GM18505 (cell line): ENCODE results near the gene APOBEC3A.
"Not testable (repeated sequence)": the region's sequence is repeated elsewhere in the genome, so short reads cannot be mapped to it uniquely, and the experiment has no call there.

Experiments used
- ATAC-seq: cut with Tn5 transposase; IDR thresholded peaks from one replicate; pipeline ENCODE4 v1.9.1; 2021; ENCODE audit not compliant: unreplicated experiment
- POLR2A ChIP-seq: IDR thresholded peaks from 4 replicates; pipeline ENCODE4 v1.6.1; 2011; ENCODE audit warnings: borderline replicate concordance; ENCODE audit not compliant: insufficient read depth, insufficient read length; ENCODE audit errors: extremely low read depth

APOBEC3A gene

DNA sequence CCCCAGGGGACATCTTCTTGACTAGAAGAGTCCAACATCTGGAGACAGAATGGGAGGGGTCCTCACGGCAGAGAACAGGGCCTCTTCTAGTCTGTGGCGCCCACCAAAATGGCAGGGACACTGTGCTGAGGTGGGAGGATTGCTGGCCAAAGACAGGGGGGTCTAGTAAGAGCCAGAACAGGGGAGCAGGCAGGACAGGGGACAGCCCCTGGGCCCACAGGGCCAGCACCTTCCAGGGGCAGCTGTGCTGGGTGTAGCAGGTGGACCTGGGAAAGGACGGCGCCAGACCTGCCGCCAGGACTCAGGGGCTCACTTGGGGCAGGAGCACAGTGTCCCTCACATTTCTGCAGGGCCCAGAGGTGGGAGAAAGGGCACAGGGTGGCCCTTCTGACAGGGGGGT, 858 bp upstream of the APOBEC3A start:
- TF ChIP-seq POLR2A: no peak
- ATAC-seq: no peak

GRCh38 chr22:38957808-38958650, 620 bp downstream of the APOBEC3A start:
- no peak for ATAC-seq
- no peak for TF ChIP-seq POLR2A

GRCh38 chr22:38958651-38958943, 1.2 kb downstream of the APOBEC3A start:
- not testable (repeated sequence) for ATAC-seq

DNA sequence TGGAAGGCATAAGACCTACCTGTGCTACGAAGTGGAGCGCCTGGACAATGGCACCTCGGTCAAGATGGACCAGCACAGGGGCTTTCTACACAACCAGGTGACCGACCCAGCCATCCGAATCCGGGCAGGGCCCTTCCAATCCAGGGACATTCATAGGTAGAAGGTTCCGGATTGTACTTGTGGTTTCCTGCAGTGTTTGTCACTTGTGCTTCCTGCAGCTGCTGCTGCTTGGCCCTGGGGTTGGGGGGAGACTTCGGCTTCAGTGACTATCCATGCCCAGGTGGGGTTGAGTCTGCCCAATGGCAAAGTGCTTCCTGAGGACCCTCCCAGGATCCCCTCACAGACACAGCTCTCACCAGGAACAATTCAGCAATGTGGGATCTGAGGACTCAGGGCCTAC, 2.2 kb downstream of the APOBEC3A start:
- no peak for TF ChIP-seq POLR2A
- no peak for ATAC-seq

DNA sequence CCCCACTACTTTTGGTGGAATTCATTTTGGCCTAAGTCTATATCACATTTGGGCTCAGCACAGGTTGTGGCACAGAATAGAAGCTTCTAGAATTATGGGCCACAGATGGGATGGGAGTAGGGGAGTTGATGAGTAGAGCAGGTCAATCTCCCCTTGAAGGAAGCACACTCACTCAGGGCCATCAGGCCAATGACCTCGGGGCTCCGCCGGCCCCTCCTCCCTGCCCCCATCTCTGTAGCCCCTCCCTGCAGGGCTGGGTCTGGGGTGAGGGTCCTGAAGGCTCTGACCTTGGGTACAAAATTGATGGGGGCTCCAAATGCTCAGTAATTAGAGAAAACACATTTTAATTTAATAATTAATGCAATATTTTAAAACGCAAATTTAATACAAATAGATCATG, 3.3 kb downstream of the APOBEC3A start:
- not testable (repeated sequence) for ATAC-seq

DNA sequence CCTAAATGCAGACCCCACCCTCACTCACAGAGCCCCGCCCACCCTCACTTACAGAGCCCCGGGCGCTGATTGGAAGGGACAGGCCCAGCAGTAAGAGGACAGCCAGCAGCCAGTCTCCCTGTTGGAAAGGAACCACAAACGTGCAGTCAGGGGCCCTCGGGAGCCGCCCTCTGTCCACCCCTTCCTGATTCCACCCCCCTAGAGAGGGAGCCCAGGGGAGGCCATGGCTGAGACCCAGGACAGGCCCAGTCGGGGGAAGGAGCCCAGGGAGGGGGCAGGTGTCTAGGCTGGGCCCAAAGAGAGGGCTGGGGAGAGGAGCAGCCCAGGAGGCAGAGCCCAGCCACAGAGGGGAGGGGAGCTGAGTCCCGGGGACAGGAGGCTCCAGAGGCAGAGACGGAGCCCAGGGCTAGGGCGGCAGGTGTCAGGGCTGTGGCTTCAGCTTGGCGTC, 5.9 kb downstream of the APOBEC3A start:
- ATAC-seq: not testable (repeated sequence)

GRCh38 chr22:38963872-38964271, 6.5 kb downstream of the APOBEC3A start:
- ATAC-seq: no peak
- no peak for TF ChIP-seq POLR2A

DNA sequence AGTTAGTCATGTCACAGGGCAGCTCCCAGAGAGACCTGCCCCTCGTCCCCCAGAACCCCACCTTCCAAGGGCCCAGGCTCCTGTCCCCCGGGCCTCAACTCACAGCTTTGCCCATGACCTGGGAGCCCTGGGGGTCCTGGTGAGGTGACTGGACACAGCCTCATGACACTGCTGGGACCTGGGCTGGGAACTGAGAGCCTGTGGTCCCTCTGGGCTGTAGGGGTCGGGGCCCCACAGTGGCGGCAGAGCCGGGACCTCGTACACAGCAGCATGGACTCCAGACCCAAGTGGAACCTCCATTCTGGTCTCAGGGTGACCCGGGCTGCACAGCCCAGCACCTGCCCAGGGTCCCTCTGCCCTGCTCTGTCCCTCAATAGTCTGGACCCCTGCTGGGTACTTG, 6.9 kb downstream of the APOBEC3A start:
- no peak for TF ChIP-seq POLR2A
- ATAC-seq: no peak

GRCh38 chr22:38964989-38965388, 7.6 kb downstream of the APOBEC3A start:
- ATAC-seq: no peak
- TF ChIP-seq POLR2A: no peak

DNA sequence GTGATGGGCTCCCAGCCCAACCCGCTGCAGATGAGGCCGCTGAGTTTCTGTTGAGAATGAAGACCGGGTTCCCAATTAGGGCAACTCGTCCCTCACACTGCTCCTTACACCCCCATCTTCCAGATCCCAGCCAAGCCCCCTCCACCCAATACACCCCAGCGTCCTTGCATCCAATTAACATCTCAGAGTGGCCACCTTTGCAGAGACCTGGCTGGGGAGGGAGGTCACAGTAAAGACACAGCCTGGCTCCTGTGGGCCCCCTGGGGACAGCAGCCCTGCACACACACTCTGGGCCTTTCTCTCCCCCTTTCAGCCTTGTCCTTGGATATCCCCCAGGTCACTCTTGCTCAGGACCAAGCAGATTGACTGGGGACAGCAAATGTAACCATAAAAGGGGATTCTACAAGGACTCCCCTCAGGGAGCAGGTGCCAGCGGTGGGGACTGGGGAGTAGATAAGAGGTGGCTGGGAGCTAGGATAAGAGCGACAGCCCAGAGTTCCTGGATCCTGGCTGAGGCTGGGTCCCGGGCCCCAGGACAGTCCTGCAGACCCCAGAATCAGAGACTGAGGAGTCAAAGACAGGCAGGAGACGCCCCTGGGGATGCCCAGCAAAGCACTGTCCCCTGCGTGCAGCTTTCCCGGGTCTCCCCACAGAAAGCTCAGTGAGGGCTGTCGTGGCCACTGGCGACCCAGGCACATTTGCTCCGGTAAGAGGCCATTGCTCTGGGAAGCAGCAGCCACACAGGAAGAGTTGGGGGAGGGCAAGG, 8.4 kb downstream of the APOBEC3A start:
- no peak for ATAC-seq
- TF ChIP-seq POLR2A: no peak

DNA sequence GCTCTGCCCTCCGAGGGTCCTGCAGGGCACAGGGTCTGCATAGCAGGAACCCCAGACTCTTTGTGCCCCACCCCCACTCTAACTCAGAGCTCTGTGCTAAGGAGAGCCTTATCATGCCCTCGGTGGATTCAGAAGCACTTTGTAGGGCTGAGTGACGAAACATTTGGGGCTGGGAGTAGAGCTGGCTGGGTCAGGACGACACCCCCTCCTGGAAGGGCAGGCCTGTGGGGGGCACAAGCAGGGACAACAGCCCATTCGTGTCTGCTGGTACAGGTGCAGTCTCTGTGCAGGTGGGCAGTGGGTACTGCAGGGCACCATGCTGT, 8.9 kb downstream of the APOBEC3A start:
- TF ChIP-seq POLR2A: no peak
- ATAC-seq: no peak

- TF ChIP-seq POLR2A: no peak
- no peak for ATAC-seq
Measured at GRCh38 chr22:38966942-38967341, 9.5 kb downstream of the APOBEC3A start.

DNA sequence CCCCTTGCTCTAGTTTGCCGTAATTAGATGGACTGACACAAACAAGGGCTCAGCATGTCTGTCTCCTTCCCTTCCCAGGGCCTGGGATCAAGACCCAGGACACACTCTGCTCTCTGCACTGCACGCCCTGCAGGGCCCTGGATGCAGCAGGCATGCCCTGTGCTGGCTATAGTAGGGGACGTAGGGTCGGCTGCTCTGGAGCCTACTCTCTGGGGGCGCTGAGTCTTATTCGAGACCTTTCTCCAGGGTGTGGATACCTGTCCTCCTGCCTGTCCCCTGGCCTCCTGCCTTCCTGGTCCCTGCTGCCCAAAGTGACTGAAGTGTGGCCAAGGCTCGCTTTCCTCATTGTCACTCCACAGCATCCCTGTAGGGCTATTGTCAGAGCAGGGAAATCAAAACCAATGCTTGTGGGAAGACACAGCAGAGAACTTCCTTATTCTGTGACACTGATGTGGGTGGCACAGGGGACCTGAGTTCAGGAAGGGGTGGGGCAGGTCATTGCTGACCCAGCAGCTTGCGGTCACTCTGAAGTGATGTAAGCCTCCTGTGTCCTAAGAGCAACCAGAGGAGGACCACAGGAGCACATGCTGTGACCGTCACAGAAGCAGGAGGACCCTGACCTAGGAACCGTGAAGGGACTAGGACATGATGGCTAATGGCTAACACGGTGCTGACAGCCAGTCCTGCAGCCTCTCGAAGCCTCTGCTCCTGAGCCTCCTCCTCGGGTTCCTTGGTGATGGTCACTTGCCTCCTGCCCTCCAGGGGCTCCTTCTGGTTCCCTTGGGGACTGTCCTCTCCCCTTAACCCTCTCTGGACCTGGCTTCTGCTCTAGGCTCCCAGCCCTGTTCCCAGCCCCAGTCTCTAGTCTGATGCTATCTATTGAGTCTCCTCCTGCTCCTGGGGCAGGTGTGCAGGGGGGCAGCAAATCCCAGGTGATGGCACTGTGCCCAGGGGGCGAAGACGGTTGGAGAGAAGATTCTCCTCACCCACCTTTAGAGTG, 10.3 kb downstream of the APOBEC3A start:
- no peak for ATAC-seq
- TF ChIP-seq POLR2A: no peak

- ATAC-seq: no peak
- no peak for TF ChIP-seq POLR2A
Measured at GRCh38 chr22:38968801-38969200, 11.4 kb downstream of the APOBEC3A start.
